Kidney epithelial cell (primary cell): ENCODE measurements around the gene HERC3. TPM values are rescaled to one million over a fixed set of nuclear protein-coding genes. Genes with fewer than 3 reads are reported as not detected.

Experiments used
- DNase-seq: peaks from one replicate; pipeline ENCODE4 v3.0.0-alpha.2; 2010; ENCODE audit warnings: low read depth
- H3K27me3 ChIP-seq: 2 replicates; pipeline ENCODE4 v1.6.0; 2011; ENCODE audit warnings: low read length; ENCODE audit not compliant: control insufficient read depth, insufficient read depth
- H3K36me3 ChIP-seq: 2 replicates; pipeline ENCODE4 v1.5.1; 2011; ENCODE audit warnings: low read length; ENCODE audit not compliant: control insufficient read depth, insufficient read depth
- H3K4me3 ChIP-seq: 2 replicates; pipeline ENCODE4 v1.5.1; 2011; ENCODE audit warnings: low read depth, mild to moderate bottlenecking, control low read depth, low read length
- total RNA-seq: library from RNA; depleted of rRNA; stranded (reverse); fragments of >200 nt; gene quantifications from 2 replicates; pipeline ENCODE4 v1.2.3, GENCODE V29; 2015
- TF ChIP-seq, protein P1 (sequence below): IDR thresholded peaks from 2 replicates; pipeline ENCODE4 v1.5.1; 2011; ENCODE audit warnings: mild to moderate bottlenecking, moderate library complexity, low read length, control low read depth, inconsistent platforms; ENCODE audit not compliant: insufficient read depth, poor library complexity, severe bottlenecking

The HERC3 gene
- total RNA-seq, 1 donor from 2014 or later, result 7.2 TPM

DNA sequence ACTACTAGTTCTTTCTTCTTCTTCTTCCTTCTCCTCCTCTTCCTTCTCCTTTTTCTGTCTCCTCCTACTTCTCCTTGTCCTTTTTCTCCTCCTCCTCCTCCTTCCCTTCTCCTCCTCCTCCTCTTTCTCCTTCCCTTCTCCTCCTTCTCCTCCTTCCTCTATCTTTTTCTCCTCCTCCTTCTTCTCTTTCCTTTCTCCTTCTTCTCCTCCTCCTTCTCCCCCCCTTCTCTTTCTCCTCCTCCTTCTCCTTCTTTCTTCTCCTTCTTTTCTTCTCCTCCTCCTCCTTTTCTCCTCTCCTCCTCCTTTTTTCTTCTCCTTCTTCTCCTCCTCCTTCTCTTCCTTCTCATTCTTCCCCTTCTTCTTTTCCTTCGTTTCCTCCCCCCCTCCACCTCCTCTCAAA is 127.1 kb downstream of the HERC3 start:
- Histone ChIP-seq H3K27me3 (no peaks in the 10 kb centered on the region), H3K36me3 (no peaks in the 10 kb centered on the region), H3K4me3 (no peak overlapping the region)
- TF ChIP-seq, protein P1, sequence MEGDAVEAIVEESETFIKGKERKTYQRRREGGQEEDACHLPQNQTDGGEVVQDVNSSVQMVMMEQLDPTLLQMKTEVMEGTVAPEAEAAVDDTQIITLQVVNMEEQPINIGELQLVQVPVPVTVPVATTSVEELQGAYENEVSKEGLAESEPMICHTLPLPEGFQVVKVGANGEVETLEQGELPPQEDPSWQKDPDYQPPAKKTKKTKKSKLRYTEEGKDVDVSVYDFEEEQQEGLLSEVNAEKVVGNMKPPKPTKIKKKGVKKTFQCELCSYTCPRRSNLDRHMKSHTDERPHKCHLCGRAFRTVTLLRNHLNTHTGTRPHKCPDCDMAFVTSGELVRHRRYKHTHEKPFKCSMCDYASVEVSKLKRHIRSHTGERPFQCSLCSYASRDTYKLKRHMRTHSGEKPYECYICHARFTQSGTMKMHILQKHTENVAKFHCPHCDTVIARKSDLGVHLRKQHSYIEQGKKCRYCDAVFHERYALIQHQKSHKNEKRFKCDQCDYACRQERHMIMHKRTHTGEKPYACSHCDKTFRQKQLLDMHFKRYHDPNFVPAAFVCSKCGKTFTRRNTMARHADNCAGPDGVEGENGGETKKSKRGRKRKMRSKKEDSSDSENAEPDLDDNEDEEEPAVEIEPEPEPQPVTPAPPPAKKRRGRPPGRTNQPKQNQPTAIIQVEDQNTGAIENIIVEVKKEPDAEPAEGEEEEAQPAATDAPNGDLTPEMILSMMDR, result no peak
- DNase-seq, result no peak

DNA sequence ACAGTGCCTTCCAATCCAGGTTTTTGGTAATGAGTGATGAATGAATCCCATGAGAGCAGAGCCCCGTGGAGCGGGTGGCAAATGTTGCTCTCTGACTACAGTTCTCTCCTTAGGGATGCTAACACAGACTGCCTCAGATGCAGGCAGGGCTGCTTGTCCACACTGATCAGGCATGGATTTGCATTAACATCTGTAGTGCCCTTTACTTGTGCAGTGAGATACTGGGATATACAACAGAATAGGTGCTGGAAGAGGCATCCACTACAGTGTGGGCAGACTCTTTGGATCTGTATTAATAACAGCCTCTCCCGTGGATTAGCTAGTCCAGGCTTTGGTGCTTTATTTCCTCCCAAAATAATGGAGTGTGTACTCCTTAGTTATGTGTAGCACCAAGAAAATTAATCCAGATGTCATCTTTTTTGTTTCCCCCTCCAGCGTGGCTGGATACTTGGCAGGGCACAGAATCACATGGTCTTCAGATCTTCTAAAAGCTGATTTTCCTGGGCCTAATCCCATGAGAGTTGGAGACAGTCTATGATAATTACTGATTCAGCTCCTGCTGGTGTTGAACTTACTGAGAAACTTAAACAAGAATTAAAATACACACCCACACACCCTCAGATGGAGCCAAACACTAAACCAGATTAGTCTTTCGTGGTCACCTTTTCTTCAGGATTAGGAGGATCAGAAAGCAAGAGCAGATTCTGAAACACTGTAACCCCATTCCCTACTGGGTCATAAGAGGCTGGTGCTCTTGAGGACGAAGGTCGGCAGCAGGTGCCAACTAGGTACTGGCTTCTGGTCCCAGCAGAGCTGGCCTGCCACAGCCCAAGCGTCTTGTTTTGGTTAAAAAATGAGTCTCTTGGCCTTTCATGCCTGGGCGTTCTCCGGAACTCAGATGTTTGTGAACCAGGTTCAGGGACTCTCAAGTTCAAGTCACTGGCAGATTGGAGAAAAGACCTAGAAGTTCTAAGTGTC is 128.5 kb downstream of the HERC3 start:
- TF ChIP-seq, protein P1, result no peak
- Histone ChIP-seq H3K27me3 (no peaks in the 10 kb centered on the region), H3K36me3 (no peaks in the 10 kb centered on the region), H3K4me3 (no peak overlapping the region)
- DNase-seq, result no peak

DNA sequence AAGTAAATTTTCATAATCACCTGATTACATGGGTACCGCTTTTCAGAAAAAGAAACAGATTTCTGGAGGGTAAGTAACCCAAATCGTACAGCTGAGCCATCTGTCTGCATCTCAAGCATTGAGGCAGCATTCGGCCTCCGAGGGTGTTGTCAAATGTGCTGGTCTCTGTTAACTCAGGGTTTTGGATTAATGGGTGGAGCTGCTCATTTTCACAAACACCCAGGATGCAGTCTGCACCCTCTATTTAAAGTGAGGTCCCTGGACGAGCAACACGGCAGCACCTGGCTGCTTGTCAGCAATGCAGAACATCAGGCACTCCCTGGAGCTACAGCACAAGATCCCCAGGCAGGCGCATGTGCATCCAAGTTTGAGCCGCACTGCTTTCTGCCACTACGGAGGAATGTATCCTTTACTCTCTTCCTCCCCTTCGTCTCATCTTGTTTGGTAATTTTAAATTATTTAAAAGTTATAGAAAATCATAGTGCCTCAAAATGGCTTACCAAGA is 130.0 kb downstream of the HERC3 start:
- Histone ChIP-seq H3K27me3 (no peaks in the 10 kb centered on the region), H3K36me3 (no peaks in the 10 kb centered on the region), H3K4me3 (no peak overlapping the region)
- DNase-seq, result no peak
- TF ChIP-seq, protein P1, result no peak

DNA sequence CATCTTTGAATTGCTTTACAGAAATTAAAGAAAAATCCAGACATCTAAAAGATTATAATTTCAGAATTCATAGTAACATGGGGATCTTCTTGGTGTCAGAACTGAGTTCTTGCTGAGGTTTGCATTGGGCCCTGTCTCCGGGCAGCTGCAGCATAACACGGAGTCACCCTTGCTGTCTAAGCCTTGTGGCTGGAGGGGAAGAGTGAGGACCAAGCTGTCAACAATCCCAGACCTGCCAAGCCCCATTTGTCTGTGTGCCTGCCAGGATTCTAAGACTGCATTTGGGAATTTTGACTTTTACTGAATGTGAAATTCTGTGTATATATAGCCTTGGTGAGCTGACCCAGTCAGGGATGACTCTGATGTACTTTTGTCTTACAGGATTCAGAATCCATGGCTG is 130.5 kb downstream of the HERC3 start:
- no peak overlapping the region for H3K4me3 ChIP-seq
- DNase-seq, result no peak
- no peaks in the 10 kb centered on the region for H3K36me3 ChIP-seq
- TF ChIP-seq, protein P1, result no peak
- no peaks in the 10 kb centered on the region for H3K27me3 ChIP-seq

DNA sequence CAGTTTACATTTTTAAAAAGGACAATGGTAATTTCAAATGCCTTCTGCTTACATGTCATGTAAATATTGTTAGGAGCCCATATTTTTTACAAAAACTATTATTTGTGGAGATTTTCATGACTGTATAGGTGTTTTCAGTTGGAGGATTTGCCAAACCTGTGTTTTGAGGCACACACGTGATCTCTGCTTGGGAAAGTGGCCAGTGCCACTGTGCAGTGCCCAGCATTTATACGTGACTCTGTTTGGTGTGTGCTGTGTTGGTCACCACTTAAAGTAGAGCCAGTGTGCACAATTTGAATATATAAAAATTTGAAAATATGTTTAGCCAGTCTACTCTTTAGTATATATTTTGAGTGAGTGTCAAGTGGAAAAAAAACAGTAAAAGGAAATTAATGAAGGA is 132.1 kb downstream of the HERC3 start:
- no peaks in the 10 kb centered on the region for H3K36me3 ChIP-seq
- no peaks in the 10 kb centered on the region for H3K27me3 ChIP-seq
- H3K4me3 ChIP-seq, result no peak overlapping the region
- no peak for DNase-seq
- TF ChIP-seq, protein P1, result no peak

DNA sequence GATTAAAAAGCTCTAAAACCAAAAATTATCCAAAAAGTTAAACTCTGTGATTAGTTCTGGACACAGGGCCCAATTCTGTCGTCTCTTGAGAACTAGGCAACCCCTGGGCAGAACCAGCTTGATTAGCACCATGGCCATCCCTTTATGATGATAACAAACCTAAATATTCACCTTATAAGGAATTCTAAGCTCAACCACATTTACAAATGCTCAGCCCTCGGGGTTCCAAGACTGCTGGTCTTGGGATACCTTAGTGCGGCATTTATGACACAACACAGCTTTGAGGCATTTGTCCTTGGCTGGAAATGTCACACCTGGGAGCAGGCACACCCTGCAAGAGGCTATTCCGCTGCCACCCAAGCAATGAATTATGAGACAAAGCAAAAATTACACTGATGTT is 132.9 kb downstream of the HERC3 start:
- TF ChIP-seq, protein P1, result no peak
- H3K27me3 ChIP-seq, result no peaks in the 10 kb centered on the region
- no peak overlapping the region for H3K4me3 ChIP-seq
- no peaks in the 10 kb centered on the region for H3K36me3 ChIP-seq
- DNase-seq, result no peak
